ENCODE results near the gene RERE. TPM values are rescaled to one million over a fixed set of nuclear protein-coding genes. Genes with fewer than 3 reads are reported as not detected.

The RERE gene
- total RNA-seq, 2 experiments from 2014 or later: 73.1 to 211 TPM

- 0 out of 2 replicates have a peak, but pooled peaks have one; percentile 20 for TF ChIP-seq CTCF (conservative IDR thresholded peaks at IDR 0.05; ENCODE audit: low read length)
- TF ChIP-seq EZH2phosphoT487 (IDR thresholded peaks at IDR 0.05; ENCODE audit: borderline replicate concordance, low read depth, low read length): no peak
- peaks cover 10% of the 10 kb centered on the region for H4K20me1 ChIP-seq (ENCODE audit: insufficient read depth, low read length)
- H3K36me3 ChIP-seq (ENCODE audit: insufficient read depth, low read length): peaks cover 20% of the 10 kb centered on the region; the same call in 1 of the 2 replicates
- POLR2A ChIA-PET: interaction anchor here (0.6 to 1.0 kb wide), 3 partner anchors 7 to 21 kb away, joined by 3 to 6 read pairs (median 5); no protein-coding TSS in a partner anchor
- no peak overlapping the region for H2AFZ ChIP-seq (ENCODE audit: low read length)
- H3K27ac ChIP-seq (ENCODE audit: low read depth, low read length, poor library complexity, severe bottlenecking): no peak overlapping the region
- CTCF ChIA-PET (ENCODE audit: unreplicated experiment): no interaction called here
- H3K79me2 ChIP-seq (ENCODE audit: insufficient read depth, low read depth, low read length): peaks cover 19% of the 10 kb centered on the region
- no peak for DNase-seq (ENCODE audit: low spot score)
- intact Hi-C loops (cut with micrococcal nuclease; ENCODE audit: unreplicated experiment): no loop called here
- H3K4me1 ChIP-seq (ENCODE audit: insufficient read depth, low read length, poor library complexity, severe bottlenecking): no peaks in the 10 kb centered on the region
- no peaks in the 10 kb centered on the region for H3K9me2 ChIP-seq (ENCODE audit: insufficient read depth, low read length)
- no peak overlapping the region for H3K4me2 ChIP-seq (ENCODE audit: low read length)
- H3K4me3 ChIP-seq (ENCODE audit: low read depth, low read length, poor library complexity, severe bottlenecking): no peak overlapping the region
- no peaks in the 10 kb centered on the region for H3K9me3 ChIP-seq (ENCODE audit: low read length)
- no TSS peak for BruUV-seq (replicated peaks)
Observed at GRCh38 chr1:8794605-8795004, 22.8 kb downstream of the RERE start.

- Histone ChIP-seq H3K4me1 (ENCODE audit: insufficient read depth, low read length, poor library complexity, severe bottlenecking) (no peaks in the 10 kb centered on the region), H3K4me3 (ENCODE audit: low read depth, low read length, poor library complexity, severe bottlenecking) (no peak overlapping the region), H3K4me2 (ENCODE audit: low read length) (no peak overlapping the region), H3K9me3 (ENCODE audit: low read length) (no peaks in the 10 kb centered on the region), H4K20me1 (ENCODE audit: insufficient read depth, low read length) (peaks cover 10% of the 10 kb centered on the region), H2AFZ (ENCODE audit: low read length) (no peak overlapping the region), H3K9me2 (ENCODE audit: insufficient read depth, low read length) (no peaks in the 10 kb centered on the region), H3K79me2 (ENCODE audit: insufficient read depth, low read depth, low read length) (peaks cover 19% of the 10 kb centered on the region), H3K27ac (ENCODE audit: low read depth, low read length, poor library complexity, severe bottlenecking) (no peak overlapping the region), H3K36me3 (ENCODE audit: insufficient read depth, low read length) (peaks cover 26% of the 10 kb centered on the region; the same call in 1 of the 2 replicates)
- BruUV-seq (replicated peaks): no TSS peak
- intact Hi-C loops (cut with micrococcal nuclease; ENCODE audit: unreplicated experiment): no loop called here
- ChIA-PET POLR2A (interaction anchor here (0.8 to 1.0 kb wide), 3 partner anchors 7 to 24 kb away, joined by 3 to 4 read pairs (median 3); no protein-coding TSS in a partner anchor), CTCF (ENCODE audit: unreplicated experiment) (no interaction called here)
- DNase-seq (ENCODE audit: low spot score): no peak
- TF ChIP-seq CTCF (conservative IDR thresholded peaks at IDR 0.05; ENCODE audit: low read length): no peak
- no peak for TF ChIP-seq EZH2phosphoT487 (IDR thresholded peaks at IDR 0.05; ENCODE audit: borderline replicate concordance, low read depth, low read length)
Observed at GRCh38 chr1:8791819-8792218, 25.6 kb downstream of the RERE start.

GRCh38 chr1:8790987-8791386 lies 26.5 kb downstream of the RERE start:
- CTCF ChIA-PET (ENCODE audit: unreplicated experiment): no interaction called here
- intact Hi-C loops (cut with micrococcal nuclease; ENCODE audit: unreplicated experiment): no loop called here
- Histone ChIP-seq H3K4me3 (ENCODE audit: low read depth, low read length, poor library complexity, severe bottlenecking) (no peak overlapping the region), H3K36me3 (ENCODE audit: insufficient read depth, low read length) (peaks cover 28% of the 10 kb centered on the region; the same call in 1 of the 2 replicates), H3K9me3 (ENCODE audit: low read length) (no peaks in the 10 kb centered on the region), H3K4me1 (ENCODE audit: insufficient read depth, low read length, poor library complexity, severe bottlenecking) (peaks cover 5% of the 10 kb centered on the region), H3K79me2 (ENCODE audit: insufficient read depth, low read depth, low read length) (peaks cover 13% of the 10 kb centered on the region), H3K9me2 (ENCODE audit: insufficient read depth, low read length) (no peaks in the 10 kb centered on the region), H3K4me2 (ENCODE audit: low read length) (no peak overlapping the region), H2AFZ (ENCODE audit: low read length) (no peak overlapping the region), H4K20me1 (ENCODE audit: insufficient read depth, low read length) (peaks cover 10% of the 10 kb centered on the region), H3K27ac (ENCODE audit: low read depth, low read length, poor library complexity, severe bottlenecking) (no peak overlapping the region)
- no peak for TF ChIP-seq EZH2phosphoT487 (IDR thresholded peaks at IDR 0.05; ENCODE audit: borderline replicate concordance, low read depth, low read length)
- no peak for TF ChIP-seq CTCF (conservative IDR thresholded peaks at IDR 0.05; ENCODE audit: low read length)
- no peak for DNase-seq (ENCODE audit: low spot score)
- POLR2A ChIA-PET: interaction anchor here (0.6 kb wide), 2 partner anchors 27 to 442 kb away, joined by 3 to 5 read pairs; no protein-coding TSS in a partner anchor
- TSS peak; percentile 27 for BruUV-seq (replicated peaks)

All from OCI-LY7 (cell line).